Upper lobe of left lung (tissue), 4 donors: ENCODE measurements around the gene RPUSD2.

Experiments used
- CTCF ChIP-seq, 6 experiments: fragments of 450-650 bp in 4 of 6; fragments of 200-600 bp in 2 of 6; sonication (generic) in 2 of 6; IDR thresholded peaks; one replicate each; pipeline ENCODE4 v1.5.1; 2016 to 2019; ENCODE audit warnings: antibody characterized with exemption in 6 of 6
- EP300 ChIP-seq, 4 donors: sonication (generic); formaldehyde crosslinking; IDR thresholded peaks; one replicate each; pipeline ENCODE4 v1.5.1; 2017; ENCODE audit warnings: antibody characterized with exemption in 4 of 4, control low read depth in 2 of 4
- POLR2A ChIP-seq, 4 donors: fragments of 450-650 bp; IDR thresholded peaks; one replicate each; pipeline ENCODE4 v1.5.1; 2016 to 2017; ENCODE audit warnings: antibody characterized with exemption in 4 of 4, mild to moderate bottlenecking in 2 of 4
- POLR2AphosphoS5 ChIP-seq, 2 donors: sonication (generic); formaldehyde crosslinking; IDR thresholded peaks; one replicate each; pipeline ENCODE4 v1.5.1; 2017; ENCODE audit warnings: antibody characterized with exemption in 2 of 2

GRCh38 chr15:40603935-40604334 lies 34.8 kb downstream of the RPUSD2 start:
- TF ChIP-seq CTCF (IDR thresholded peaks at IDR 0.05) (no peak), POLR2AphosphoS5 (IDR thresholded peaks at IDR 0.05) (no peak), POLR2A (IDR thresholded peaks at IDR 0.05) (no peak), EP300 (IDR thresholded peaks at IDR 0.05) (no peak)
